Sigmoid colon (tissue), 7 donors: Measurements from ENCODE around the gene EXOSC2. TPM values are rescaled to one million over a fixed set of nuclear protein-coding genes. Genes with fewer than 3 reads are reported as not detected.
"Not testable (repeated sequence)": the region's sequence is repeated elsewhere in the genome, so short reads cannot be mapped to it uniquely, and the experiment has no call there.

ENCODE experiments used
- DNase-seq: peaks from one replicate; pipeline ENCODE4 v3.0.0-alpha.2; 2019
- H3K27ac ChIP-seq, 4 donors: fragments of 200-600 bp; sonication (generic); one replicate each; pipeline ENCODE4 v1.5.1; 2016 to 2019; ENCODE audit warnings: mild to moderate bottlenecking in 1 of 4
- H3K27me3 ChIP-seq, 3 donors: fragments of 200-600 bp; sonication (generic); one replicate each; pipeline ENCODE4 v1.5.1; 2019; ENCODE audit warnings: mild to moderate bottlenecking in 1 of 3
- H3K36me3 ChIP-seq, 4 donors: fragments of 200-600 bp; sonication (generic); one replicate each; pipeline ENCODE4 v1.5.1; 2016 to 2019
- H3K4me1 ChIP-seq, 4 donors: fragments of 200-600 bp; sonication (generic); one replicate each; pipeline ENCODE4 v1.5.1; 2017 to 2019
- H3K4me3 ChIP-seq, 4 donors: fragments of 200-600 bp; sonication (generic); one replicate each; pipeline ENCODE4 v1.5.1; 2017 to 2019; ENCODE audit warnings: mild to moderate bottlenecking in 2 of 4, moderate library complexity in 1 of 4
- H3K9me3 ChIP-seq, 4 donors: fragments of 200-600 bp in 3 of 4; sonication (generic) in 3 of 4; one replicate each; pipeline versions ENCODE4 v1.5.1 to v1.6.1; 2013 to 2019
- CTCF ChIP-seq, 4 experiments: fragments of 450-650 bp in 3 of 4; fragments of 200-600 bp in 1 of 4; IDR thresholded peaks; one replicate each; pipeline ENCODE4 v1.5.1; 2016 to 2019; ENCODE audit warnings: antibody characterized with exemption in 4 of 4, mild to moderate bottlenecking in 3 of 4, moderate library complexity in 2 of 4
- EP300 ChIP-seq, 4 donors: sonication (generic); formaldehyde crosslinking; IDR thresholded peaks; one replicate each; pipeline ENCODE4 v1.6.1; 2017; ENCODE audit warnings: antibody characterized with exemption in 4 of 4
- POLR2A ChIP-seq, 2 donors: fragments of 450-650 bp; IDR thresholded peaks; one replicate each; pipeline ENCODE4 v1.6.1; 2016; ENCODE audit warnings: antibody characterized with exemption in 2 of 2, mild to moderate bottlenecking in 2 of 2, moderate library complexity in 2 of 2
- POLR2AphosphoS5 ChIP-seq, 4 donors: sonication (generic); formaldehyde crosslinking; IDR thresholded peaks; one replicate each; pipeline ENCODE4 v1.6.1; 2017; ENCODE audit warnings: antibody characterized with exemption in 4 of 4
- WGBS, 2 donors: extraction: QIAGEN DNeasy Blood & Tissue Kit; methylation state at CpG; one replicate each; pipeline ENCODE4 v1.1.7; 2013; 5-methylcytosine and 5-hydroxymethylcytosine counted together
- intact Hi-C: fragments of 100-400 bp; cut with DNase I; formaldehyde crosslinking; loops from one replicate; pipeline ENCODE4 v1.15.1; 2023
- polyA plus RNA-seq, 3 donors: library from polyadenylated mRNA; stranded (reverse); fragments of 200-250 nt; gene quantifications; one replicate each; pipeline ENCODE4 v1.2.3, GENCODE V29; 2013
- total RNA-seq, 4 donors: library from RNA; depleted of rRNA; stranded (reverse); fragments of >200 nt; gene quantifications; one replicate each; pipeline ENCODE4 v1.1.0, GENCODE V29; 2016
- donor health status: healthy with polysubstance abuse.
- donor health status: Bipolar disorder and iron deficiency.
- donor health status: healthy.

The EXOSC2 gene
- total and polyA plus RNA-seq, 7 donors, result 6.6 to 24.1 (median 12.5) TPM

DNA sequence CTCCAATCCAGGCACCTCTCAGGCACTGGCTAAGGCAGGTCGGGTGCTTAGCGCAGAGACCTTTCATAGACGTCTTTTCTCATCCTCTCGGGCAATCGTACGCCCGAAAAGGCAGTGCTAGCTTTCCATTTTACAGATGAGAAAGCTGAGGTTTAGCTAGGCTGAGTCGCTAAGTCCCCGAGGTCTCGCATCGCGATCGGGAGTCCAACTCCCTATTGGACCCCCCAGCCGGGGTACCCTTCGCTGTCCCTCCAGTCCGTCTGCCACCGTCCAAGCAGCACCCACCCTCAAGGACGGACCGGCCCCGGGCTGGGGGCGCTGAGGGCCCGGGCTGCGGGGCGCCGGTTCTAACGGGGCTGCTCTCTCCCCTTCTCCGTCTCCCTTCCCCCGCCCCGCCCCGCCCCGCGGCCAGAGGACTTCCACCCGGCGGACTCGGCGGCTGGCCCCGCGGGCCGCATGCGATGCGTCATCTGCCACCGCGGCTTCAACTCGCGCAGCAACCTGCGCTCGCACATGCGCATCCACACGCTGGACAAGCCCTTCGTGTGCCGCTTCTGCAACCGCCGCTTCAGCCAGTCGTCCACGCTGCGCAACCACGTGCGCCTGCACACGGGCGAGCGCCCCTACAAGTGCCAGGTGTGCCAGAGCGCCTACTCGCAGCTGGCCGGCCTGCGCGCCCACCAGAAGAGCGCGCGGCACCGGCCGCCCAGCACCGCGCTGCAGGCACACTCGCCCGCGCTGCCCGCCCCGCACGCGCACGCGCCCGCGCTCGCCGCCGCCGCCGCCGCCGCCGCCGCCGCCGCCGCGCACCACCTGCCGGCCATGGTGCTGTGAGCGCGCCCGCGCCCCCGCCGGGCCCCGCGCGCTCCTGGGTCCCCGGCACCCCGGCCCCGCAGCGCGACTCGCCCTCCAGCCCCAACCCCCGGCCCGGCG lies 12.5 kb upstream of the EXOSC2 start:
- Histone ChIP-seq H3K4me3 (peak overlapping the region; percentile 36 to 57 (median 51)), H3K27me3 (peaks cover 0 to 10% (median 3%) of the 10 kb centered on the region in 3 donors), H3K9me3 (peaks cover 0 to 3% (median 0%) of the 10 kb centered on the region in 4 donors), H3K4me1 (peaks cover 0 to 16% (median 15%) of the 10 kb centered on the region in 4 donors), H3K27ac (peak overlapping the region in 3 of 4 donors; percentile 9 to 62 (median 51)), H3K36me3 (no peaks in the 10 kb centered on the region)
- WGBS, 2 donors, result 2% methylated on average over 116 of the region's 116 CpGs
- intact Hi-C loops, result loop anchor here (5.0 kb wide), 1 partner anchor 104 kb away; the partner anchor contains the start of gene FUBP3
- no peak for TF ChIP-seq CTCF (IDR thresholded peaks at IDR 0.05)
- no peak for TF ChIP-seq POLR2A (IDR thresholded peaks at IDR 0.05)
- TF ChIP-seq EP300 (IDR thresholded peaks at IDR 0.05), result no peak
- peak in 1 of 4 donors; percentile 34 for TF ChIP-seq POLR2AphosphoS5 (IDR thresholded peaks at IDR 0.05)
- DNase-seq, result peak; percentile 90

DNA sequence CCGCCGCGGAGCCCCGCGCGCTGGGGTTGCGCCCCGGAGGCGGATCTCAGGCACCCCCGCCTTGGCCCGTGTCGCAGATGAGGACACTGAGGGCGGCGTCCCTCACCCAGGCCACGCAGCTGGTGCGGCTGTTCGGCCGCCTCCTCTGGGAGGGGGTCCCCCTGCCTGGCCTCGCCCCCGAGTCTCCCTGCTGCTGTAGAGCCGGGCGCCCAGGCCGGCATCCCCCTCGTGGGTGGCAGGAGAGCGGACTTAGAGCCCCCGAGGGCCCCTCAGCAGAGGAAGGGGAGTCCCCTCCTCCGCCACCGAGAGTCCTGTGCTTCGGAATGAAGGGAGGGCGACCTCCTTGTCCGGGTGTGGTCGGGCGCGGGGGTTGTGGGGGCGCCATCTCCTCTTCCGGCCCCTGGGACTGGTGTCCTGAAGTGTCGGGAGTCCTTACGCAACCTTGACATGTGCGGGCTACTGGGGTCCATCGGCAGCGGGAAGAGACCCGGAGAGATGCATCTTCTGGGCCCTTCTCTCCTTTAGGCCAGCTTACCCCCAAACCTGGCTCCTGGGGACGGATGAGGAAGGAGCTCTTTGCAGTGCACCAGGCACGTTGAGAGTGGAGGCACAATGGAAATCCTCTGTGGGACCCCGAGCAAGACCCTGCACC lies 11.7 kb upstream of the EXOSC2 start:
- DNase-seq, result no peak
- Histone ChIP-seq H3K27ac (peak overlapping the region in 2 of 4 donors; percentile 31 to 45), H3K9me3 (peaks cover 0 to 3% (median 0%) of the 10 kb centered on the region in 4 donors), H3K4me1 (peaks cover 0 to 16% (median 15%) of the 10 kb centered on the region in 4 donors), H3K36me3 (no peaks in the 10 kb centered on the region), H3K4me3 (peak overlapping the region; percentile 36 to 57 (median 51)), H3K27me3 (peaks cover 0 to 10% (median 3%) of the 10 kb centered on the region in 3 donors)
- WGBS, 2 donors, result 1 to 2% methylated on average over 45 of the region's 45 CpGs
- TF ChIP-seq POLR2A (IDR thresholded peaks at IDR 0.05), result no peak
- no peak for TF ChIP-seq CTCF (IDR thresholded peaks at IDR 0.05)
- no peak for TF ChIP-seq POLR2AphosphoS5 (IDR thresholded peaks at IDR 0.05)
- no peak for TF ChIP-seq EP300 (IDR thresholded peaks at IDR 0.05)
- intact Hi-C loops, result loop anchor here (1.0 to 5.0 kb wide), 2 partner anchors 105 to 221 kb away; partner anchors contain the start of gene FUBP3

- peaks cover 0 to 10% (median 3%) of the 10 kb centered on the region in 3 donors for H3K27me3 ChIP-seq
- peaks cover 0 to 16% (median 15%) of the 10 kb centered on the region in 4 donors for H3K4me1 ChIP-seq
- no peaks in the 10 kb centered on the region for H3K36me3 ChIP-seq
- peak overlapping the region in 1 of 4 donors; percentile 45 for H3K27ac ChIP-seq
- H3K4me3 ChIP-seq, result peak overlapping the region; percentile 36 to 57 (median 51)
- WGBS, 2 donors, result 3 to 5% methylated on average over 22 of the region's 22 CpGs
- peaks cover 0 to 3% (median 0%) of the 10 kb centered on the region in 4 donors for H3K9me3 ChIP-seq
- TF ChIP-seq CTCF (IDR thresholded peaks at IDR 0.05) (peak; percentile 44 to 81 (median 75)), POLR2A (IDR thresholded peaks at IDR 0.05) (no peak), POLR2AphosphoS5 (IDR thresholded peaks at IDR 0.05) (no peak), EP300 (IDR thresholded peaks at IDR 0.05) (no peak)
- peak; percentile 87 for DNase-seq
- intact Hi-C loops, result loop anchor here (1.0 to 5.0 kb wide), 2 partner anchors 105 to 221 kb away; partner anchors contain the start of gene FUBP3
Observed at GRCh38 chr9:130682421-130683121, 11.0 kb upstream of the EXOSC2 start.

GRCh38 chr9:130685104-130685503 lies 8.5 kb upstream of the EXOSC2 start:
- Histone ChIP-seq H3K4me1 (peaks cover 0 to 21% (median 17%) of the 10 kb centered on the region in 4 donors), H3K4me3 (no peak overlapping the region), H3K27me3 (peaks cover 0 to 7% (median 3%) of the 10 kb centered on the region in 3 donors), H3K36me3 (no peaks in the 10 kb centered on the region), H3K27ac (no peak overlapping the region), H3K9me3 (peaks cover 0 to 3% (median 0%) of the 10 kb centered on the region in 4 donors)
- DNase-seq, result no peak
- intact Hi-C loops, result no loop called here
- TF ChIP-seq POLR2AphosphoS5 (IDR thresholded peaks at IDR 0.05) (no peak), CTCF (IDR thresholded peaks at IDR 0.05) (no peak), EP300 (IDR thresholded peaks at IDR 0.05) (no peak), POLR2A (IDR thresholded peaks at IDR 0.05) (no peak)

DNA sequence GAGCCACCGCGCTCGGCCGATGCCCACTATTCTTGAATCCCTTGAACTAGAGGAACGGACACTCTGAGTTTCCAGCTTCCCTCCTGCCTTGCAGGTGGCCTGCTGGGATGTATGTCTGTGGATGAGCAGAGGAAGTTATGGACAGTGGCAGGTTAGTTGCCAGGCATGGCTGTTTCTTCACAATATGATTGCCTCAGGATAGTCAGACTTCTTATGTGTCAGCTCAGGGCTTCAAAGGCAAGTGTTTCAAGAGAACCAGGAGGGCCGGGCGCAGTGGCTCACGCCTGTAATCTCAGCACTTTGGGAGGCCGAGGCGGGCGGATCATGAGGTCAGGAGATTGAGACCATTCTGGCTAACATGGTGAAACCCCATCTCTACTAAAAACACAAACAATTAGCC lies 7.6 kb upstream of the EXOSC2 start:
- peaks cover 0 to 18% (median 16%) of the 10 kb centered on the region in 4 donors for H3K4me1 ChIP-seq
- H3K9me3 ChIP-seq, DNase-seq, intact Hi-C loops, H3K27me3 ChIP-seq, H3K4me3 ChIP-seq, H3K36me3 ChIP-seq, H3K27ac ChIP-seq: not testable (repeated sequence)
- 92 to 94% methylated on average over 11 of the region's 11 CpGs for WGBS, 2 donors
